Measurements from ENCODE around the gene RPL38.

RPL38 gene

DNA sequence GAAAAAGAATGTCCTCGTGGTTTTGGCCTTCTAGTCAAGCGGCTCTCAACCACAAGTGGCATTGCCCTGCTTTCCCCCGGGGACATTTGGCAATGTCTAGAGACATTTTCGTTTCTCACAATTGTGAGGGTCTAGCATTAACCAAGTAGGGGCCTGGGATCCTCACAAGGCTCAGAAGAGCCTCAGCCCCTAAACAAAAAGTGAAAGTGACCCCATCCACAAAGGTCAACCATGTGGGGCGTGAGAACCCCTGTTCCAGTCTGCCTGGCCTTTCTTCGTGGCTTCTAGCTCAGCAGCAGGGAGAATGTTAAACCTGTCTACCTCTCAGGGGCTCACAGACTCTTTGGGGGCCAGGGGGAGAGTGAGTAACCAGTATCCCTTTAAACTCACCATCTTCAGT, 4.8 kb upstream of the RPL38 start:
- H3K9ac ChIP-seq (ENCODE audit: low read length), result no peak overlapping the region
- no peaks in the 10 kb centered on the region; the same call in 1 of the 2 replicates for H3K36me3 ChIP-seq (ENCODE audit: control insufficient read depth, insufficient read depth, low read length)
- no peak overlapping the region for H3K4me3 ChIP-seq (ENCODE audit: low read depth, low read length)
- H3K4me1 ChIP-seq (ENCODE audit: control insufficient read depth, insufficient read depth, low read length), result peaks cover 11% of the 10 kb centered on the region
- no peak overlapping the region for H3K27ac ChIP-seq (ENCODE audit: low read depth, low read length)
- peaks cover 38% of the 10 kb centered on the region for H3K27me3 ChIP-seq (ENCODE audit: control insufficient read depth, insufficient read depth, low read length)
- no peaks in the 10 kb centered on the region for H3K9me3 ChIP-seq (ENCODE audit: control insufficient read depth, insufficient read depth, low read depth, low read length)

DNA sequence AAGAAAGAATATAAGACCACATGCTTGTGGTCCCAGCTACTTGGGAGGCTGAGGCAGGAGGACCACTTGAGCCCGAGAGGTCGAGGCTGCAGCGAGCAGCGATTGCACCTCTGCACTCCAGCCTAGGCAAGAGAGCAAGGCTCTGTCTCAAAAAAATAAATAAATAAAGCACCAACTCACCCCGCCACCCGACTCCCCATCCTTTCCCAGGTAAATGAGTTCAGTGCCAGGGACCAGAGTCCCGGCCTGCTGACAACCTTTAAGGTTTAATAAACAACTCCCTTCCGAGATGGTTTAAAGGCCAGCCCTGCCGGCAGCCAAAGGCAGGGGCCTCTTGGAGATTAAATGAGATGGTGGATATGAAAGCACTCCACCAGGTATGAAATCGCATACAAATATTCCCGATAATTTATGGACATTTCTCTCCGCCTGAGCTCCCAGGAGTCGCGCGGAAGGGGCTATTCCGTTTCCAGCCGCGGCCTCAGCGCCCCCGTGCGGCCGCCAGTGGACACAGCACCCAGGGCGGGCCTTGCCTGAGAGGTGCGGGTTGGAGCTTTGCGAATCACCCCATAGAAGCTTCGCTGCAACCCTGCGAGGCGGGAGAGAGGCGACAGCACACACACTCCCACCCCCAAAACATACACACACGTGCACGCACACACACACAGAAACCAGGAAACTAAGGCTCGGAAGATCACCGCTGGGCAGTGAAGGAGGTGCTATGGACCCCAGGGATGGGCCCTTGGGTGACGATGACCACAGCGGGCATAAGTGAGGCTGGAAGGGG, 4.0 kb upstream of the RPL38 start:
- Histone ChIP-seq H3K27ac (ENCODE audit: low read depth, low read length) (no peak overlapping the region), H3K36me3 (ENCODE audit: control insufficient read depth, insufficient read depth, low read length) (peaks cover 8% of the 10 kb centered on the region), H3K9me3 (ENCODE audit: control insufficient read depth, insufficient read depth, low read depth, low read length) (no peaks in the 10 kb centered on the region), H3K4me3 (ENCODE audit: low read depth, low read length) (peak overlapping the region; percentile 38; the same call in 1 of the 2 replicates), H3K9ac (ENCODE audit: low read length) (no peak overlapping the region), H3K27me3 (ENCODE audit: control insufficient read depth, insufficient read depth, low read length) (peaks cover 35% of the 10 kb centered on the region), H3K4me1 (ENCODE audit: control insufficient read depth, insufficient read depth, low read length) (peaks cover 11% of the 10 kb centered on the region)

DNA sequence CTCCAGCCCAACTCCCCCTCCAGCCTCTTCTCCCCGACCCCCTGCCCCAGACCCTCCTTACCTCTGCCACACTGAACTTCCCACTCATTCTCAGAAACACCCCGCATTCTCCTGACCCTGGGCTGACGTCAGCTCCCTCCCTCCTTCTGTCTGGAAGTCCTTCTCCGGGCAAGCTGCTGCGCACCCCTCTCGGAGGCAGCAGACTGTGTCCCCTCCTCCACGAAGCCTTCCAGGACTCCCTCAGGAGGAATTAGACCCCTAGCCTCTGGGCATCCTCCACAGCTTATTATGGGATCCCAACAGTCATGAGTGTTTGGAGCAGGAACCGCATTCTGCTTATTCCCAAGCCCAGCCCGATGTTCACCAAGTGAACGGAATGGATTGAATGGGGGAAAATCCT, 3.4 kb upstream of the RPL38 start:
- H3K4me3 ChIP-seq (ENCODE audit: low read depth, low read length), result no peak overlapping the region
- H3K27me3 ChIP-seq (ENCODE audit: control insufficient read depth, insufficient read depth, low read length), result peaks cover 32% of the 10 kb centered on the region
- H3K27ac ChIP-seq (ENCODE audit: low read depth, low read length), result no peak overlapping the region
- no peaks in the 10 kb centered on the region for H3K9me3 ChIP-seq (ENCODE audit: control insufficient read depth, insufficient read depth, low read depth, low read length)
- H3K36me3 ChIP-seq (ENCODE audit: control insufficient read depth, insufficient read depth, low read length), result peaks cover 14% of the 10 kb centered on the region
- peaks cover 17% of the 10 kb centered on the region for H3K4me1 ChIP-seq (ENCODE audit: control insufficient read depth, insufficient read depth, low read length)
- no peak overlapping the region for H3K9ac ChIP-seq (ENCODE audit: low read length)

DNA sequence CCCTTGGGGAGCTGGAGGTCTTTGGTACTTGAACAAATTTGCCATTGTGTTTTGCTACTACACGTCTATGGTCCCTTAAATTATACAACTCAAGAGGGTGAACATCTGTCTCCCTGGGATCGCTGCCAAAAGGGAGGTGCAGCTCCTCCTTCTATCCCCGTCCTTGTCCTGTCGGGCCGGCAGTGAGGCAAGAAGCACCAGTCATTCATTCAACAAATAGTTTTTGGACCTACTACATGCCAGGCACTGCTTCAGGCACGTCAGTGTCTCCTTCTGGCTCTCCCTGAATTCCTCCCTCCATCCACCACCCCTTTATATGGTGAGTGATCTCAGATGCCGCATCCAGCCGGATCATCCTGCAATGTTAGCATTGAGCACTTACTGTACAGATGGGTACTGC, 2.2 kb upstream of the RPL38 start:
- no peak overlapping the region for H3K4me3 ChIP-seq (ENCODE audit: low read depth, low read length)
- no peak overlapping the region for H3K9ac ChIP-seq (ENCODE audit: low read length)
- peaks cover 22% of the 10 kb centered on the region for H3K4me1 ChIP-seq (ENCODE audit: control insufficient read depth, insufficient read depth, low read length)
- no peaks in the 10 kb centered on the region for H3K9me3 ChIP-seq (ENCODE audit: control insufficient read depth, insufficient read depth, low read depth, low read length)
- H3K36me3 ChIP-seq (ENCODE audit: control insufficient read depth, insufficient read depth, low read length), result peaks cover 25% of the 10 kb centered on the region
- no peak overlapping the region for H3K27ac ChIP-seq (ENCODE audit: low read depth, low read length)
- H3K27me3 ChIP-seq (ENCODE audit: control insufficient read depth, insufficient read depth, low read length), result peaks cover 25% of the 10 kb centered on the region

DNA sequence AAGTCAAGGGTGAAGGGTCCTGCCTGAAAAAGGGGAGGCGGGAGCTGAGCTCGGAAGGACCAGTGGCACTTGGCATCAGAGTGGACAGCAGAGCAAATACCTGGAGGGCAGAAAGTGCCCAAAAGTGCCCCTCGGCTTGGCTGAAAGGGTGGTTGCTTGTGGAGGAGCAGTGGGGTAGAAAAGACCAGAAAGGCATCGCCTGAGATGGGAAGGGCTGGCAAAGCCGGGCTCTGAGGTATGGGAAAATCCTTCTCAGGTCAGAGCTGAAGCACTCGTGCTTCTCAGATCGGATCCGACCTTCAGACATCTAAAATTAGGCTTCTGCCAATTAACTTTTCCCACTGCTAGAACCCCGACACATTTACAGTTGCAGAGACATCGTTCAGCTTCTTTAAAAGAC, 1.5 kb upstream of the RPL38 start:
- Histone ChIP-seq H3K27me3 (ENCODE audit: control insufficient read depth, insufficient read depth, low read length) (peaks cover 25% of the 10 kb centered on the region), H3K4me3 (ENCODE audit: low read depth, low read length) (no peak overlapping the region), H3K36me3 (ENCODE audit: control insufficient read depth, insufficient read depth, low read length) (peaks cover 30% of the 10 kb centered on the region), H3K27ac (ENCODE audit: low read depth, low read length) (no peak overlapping the region), H3K9ac (ENCODE audit: low read length) (no peak overlapping the region), H3K9me3 (ENCODE audit: control insufficient read depth, insufficient read depth, low read depth, low read length) (no peaks in the 10 kb centered on the region), H3K4me1 (ENCODE audit: control insufficient read depth, insufficient read depth, low read length) (peaks cover 19% of the 10 kb centered on the region)

DNA sequence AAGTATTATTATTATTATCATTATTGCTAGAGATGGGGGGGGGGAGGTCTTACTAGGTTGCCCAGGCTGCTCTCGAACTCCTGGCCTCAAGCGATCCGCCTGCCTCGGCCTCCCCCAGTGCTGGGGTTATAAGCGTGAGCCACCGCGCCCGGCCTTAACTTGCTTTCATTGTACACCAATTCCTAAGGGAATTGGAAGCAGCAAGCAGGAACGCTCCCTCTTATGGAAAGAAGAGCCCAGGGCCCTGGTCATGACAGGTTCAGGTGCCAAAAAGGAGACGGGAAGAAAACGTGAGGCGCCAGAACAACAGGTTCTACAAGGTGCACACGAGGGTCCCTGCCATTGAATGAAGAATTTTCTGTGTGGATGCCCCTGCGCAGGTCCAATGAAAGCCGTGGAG, 540 bp upstream of the RPL38 start:
- peaks cover 39% of the 10 kb centered on the region for H3K36me3 ChIP-seq (ENCODE audit: control insufficient read depth, insufficient read depth, low read length)
- no peak overlapping the region for H3K27ac ChIP-seq (ENCODE audit: low read depth, low read length)
- no peak overlapping the region for H3K9ac ChIP-seq (ENCODE audit: low read length)
- H3K9me3 ChIP-seq (ENCODE audit: control insufficient read depth, insufficient read depth, low read depth, low read length), result no peaks in the 10 kb centered on the region
- H3K4me1 ChIP-seq (ENCODE audit: control insufficient read depth, insufficient read depth, low read length), result peaks cover 19% of the 10 kb centered on the region
- H3K4me3 ChIP-seq (ENCODE audit: low read depth, low read length), result peak overlapping the region; percentile 40
- H3K27me3 ChIP-seq (ENCODE audit: control insufficient read depth, insufficient read depth, low read length), result peaks cover 25% of the 10 kb centered on the region

DNA sequence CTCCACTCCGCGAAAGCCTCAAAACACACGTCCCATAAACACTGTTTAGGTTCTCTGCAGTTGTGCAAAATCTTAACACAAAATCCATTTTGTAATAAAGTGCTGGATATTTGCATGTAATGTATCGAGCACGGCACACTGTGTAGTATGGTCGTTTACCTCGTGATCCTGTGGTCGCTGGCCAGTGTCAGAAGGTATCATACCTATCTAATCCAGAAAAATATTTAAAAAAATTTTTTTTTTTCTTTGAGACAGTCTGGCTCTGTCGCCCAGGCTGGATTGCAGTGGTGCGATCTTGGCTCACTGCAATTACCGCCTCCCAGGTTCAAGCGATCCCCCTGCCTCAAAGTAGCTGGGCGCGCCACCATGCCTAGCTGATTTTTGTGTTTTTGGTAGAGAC, 996 bp downstream of the RPL38 start:
- Histone ChIP-seq H3K27ac (ENCODE audit: low read depth, low read length) (peak overlapping the region; percentile 94), H3K27me3 (ENCODE audit: control insufficient read depth, insufficient read depth, low read length) (peaks cover 22% of the 10 kb centered on the region), H3K4me1 (ENCODE audit: control insufficient read depth, insufficient read depth, low read length) (peaks cover 22% of the 10 kb centered on the region), H3K4me3 (ENCODE audit: low read depth, low read length) (peak overlapping the region; percentile 82), H3K9ac (ENCODE audit: low read length) (peak overlapping the region; percentile 99), H3K9me3 (ENCODE audit: control insufficient read depth, insufficient read depth, low read depth, low read length) (no peaks in the 10 kb centered on the region), H3K36me3 (ENCODE audit: control insufficient read depth, insufficient read depth, low read length) (peaks cover 54% of the 10 kb centered on the region)

DNA sequence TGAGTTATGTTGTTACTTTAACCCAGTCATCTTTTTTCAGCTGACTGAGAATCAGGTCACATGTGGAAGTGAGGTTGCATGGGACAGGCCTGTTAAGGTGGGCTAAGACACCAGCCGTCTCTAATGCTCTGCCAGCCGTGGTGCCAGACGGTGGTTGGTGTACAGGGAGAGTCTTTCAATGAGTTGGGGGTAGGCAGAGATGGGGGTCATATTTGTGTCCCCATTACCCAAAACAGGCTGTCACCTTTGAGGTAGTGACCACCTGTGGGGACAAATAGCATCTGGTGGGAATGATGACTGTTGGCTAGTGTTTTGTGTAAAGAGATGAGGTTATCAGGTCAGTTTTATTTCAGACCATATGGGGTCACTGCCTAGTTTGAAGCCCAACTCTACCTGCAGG, 1.8 kb downstream of the RPL38 start:
- Histone ChIP-seq H3K9ac (ENCODE audit: low read length) (peak overlapping the region; percentile 99), H3K27me3 (ENCODE audit: control insufficient read depth, insufficient read depth, low read length) (peaks cover 16% of the 10 kb centered on the region), H3K4me1 (ENCODE audit: control insufficient read depth, insufficient read depth, low read length) (peaks cover 23% of the 10 kb centered on the region), H3K27ac (ENCODE audit: low read depth, low read length) (peak overlapping the region; percentile 94; the same call in 1 of the 2 replicates), H3K36me3 (ENCODE audit: control insufficient read depth, insufficient read depth, low read length) (peaks cover 62% of the 10 kb centered on the region), H3K4me3 (ENCODE audit: low read depth, low read length) (peak overlapping the region; percentile 82), H3K9me3 (ENCODE audit: control insufficient read depth, insufficient read depth, low read depth, low read length) (no peaks in the 10 kb centered on the region)

DNA sequence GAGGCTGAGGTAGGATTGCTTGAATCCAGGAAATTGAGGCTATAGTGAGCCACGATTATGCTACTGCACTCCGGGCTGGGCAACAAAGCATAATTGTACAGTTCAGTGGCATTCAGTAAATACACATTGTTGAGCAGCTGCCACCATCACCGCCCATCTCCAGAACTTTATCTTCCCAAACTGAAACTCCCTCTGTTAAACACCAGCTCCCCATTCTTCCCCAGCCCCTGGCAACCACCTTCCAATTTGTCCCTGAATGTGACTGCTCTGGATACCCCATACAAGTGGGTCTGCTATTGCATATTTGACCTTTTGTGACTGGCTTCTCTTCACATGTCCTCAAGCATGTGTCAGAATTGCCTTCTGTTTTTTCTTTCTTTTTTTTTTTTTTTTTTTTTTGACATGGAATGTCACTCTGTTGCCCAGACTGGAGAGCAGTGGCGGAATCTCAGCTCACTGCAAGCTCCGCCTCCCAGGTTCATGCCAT, 2.9 kb downstream of the RPL38 start:
- Histone ChIP-seq H3K27me3 (ENCODE audit: control insufficient read depth, insufficient read depth, low read length) (peaks cover 5% of the 10 kb centered on the region; the same call in 1 of the 2 replicates), H3K36me3 (ENCODE audit: control insufficient read depth, insufficient read depth, low read length) (peaks cover 63% of the 10 kb centered on the region), H3K4me1 (ENCODE audit: control insufficient read depth, insufficient read depth, low read length) (peaks cover 34% of the 10 kb centered on the region), H3K4me3 (ENCODE audit: low read depth, low read length) (0 out of 2 replicates have a peak overlapping the region, but pooled peaks have one; percentile 9), H3K27ac (ENCODE audit: low read depth, low read length) (no peak overlapping the region), H3K9me3 (ENCODE audit: control insufficient read depth, insufficient read depth, low read depth, low read length) (no peaks in the 10 kb centered on the region), H3K9ac (ENCODE audit: low read length) (no peak overlapping the region)

DNA sequence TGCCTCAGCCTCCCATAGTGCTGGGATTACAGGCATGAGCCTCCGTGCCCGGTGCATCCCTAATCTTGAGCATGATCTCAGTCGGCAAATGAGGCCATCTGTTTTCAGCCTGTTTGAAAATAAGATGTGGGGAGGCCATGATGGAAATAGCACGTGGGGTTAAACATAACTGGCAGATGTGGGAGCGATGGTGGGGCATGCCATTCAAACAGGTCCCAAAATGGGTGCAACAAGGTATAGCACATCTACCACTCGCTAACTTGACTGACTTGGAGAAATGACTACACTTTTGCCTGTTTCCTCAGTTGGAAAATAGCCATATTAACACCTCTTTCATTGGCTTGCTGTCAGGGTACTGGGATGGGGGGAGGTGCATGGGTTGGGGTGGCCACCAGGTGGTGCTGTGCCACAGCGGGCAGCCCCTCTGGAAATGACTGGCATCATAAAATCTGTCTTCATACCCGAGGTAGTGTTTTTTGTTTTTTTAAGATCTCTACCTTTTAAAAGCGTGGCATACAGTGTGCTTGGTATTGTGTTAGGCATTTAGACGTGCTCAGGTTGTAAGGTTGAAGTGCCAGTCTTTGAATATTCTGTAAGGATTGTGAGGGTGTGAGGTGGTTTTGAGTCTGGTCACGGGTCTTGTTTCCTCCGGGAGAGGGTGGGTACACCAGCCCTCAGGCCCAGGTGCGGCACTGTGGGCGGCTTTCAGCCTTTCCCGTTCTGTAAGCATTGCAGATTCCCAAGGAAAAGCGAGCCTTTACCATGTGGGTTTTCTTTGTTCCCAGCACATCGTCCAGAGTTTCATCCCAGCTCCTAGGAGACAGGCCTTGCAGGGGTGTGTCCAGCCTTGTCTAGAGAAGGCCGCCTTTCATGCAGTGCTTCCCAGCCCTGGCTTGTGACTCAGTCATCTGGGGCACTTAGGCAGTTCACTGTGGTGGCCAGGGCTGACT, 7.0 kb downstream of the RPL38 start:
- Histone ChIP-seq H3K27ac (ENCODE audit: low read depth, low read length) (no peak overlapping the region; the same call in 1 of the 2 replicates), H3K36me3 (ENCODE audit: control insufficient read depth, insufficient read depth, low read length) (peaks cover 46% of the 10 kb centered on the region), H3K4me3 (ENCODE audit: low read depth, low read length) (0 out of 2 replicates have a peak overlapping the region, but pooled peaks have one; percentile 66), H3K27me3 (ENCODE audit: control insufficient read depth, insufficient read depth, low read length) (peaks cover 35% of the 10 kb centered on the region), H3K4me1 (ENCODE audit: control insufficient read depth, insufficient read depth, low read length) (peaks cover 35% of the 10 kb centered on the region), H3K9ac (ENCODE audit: low read length) (peak overlapping the region; percentile 44), H3K9me3 (ENCODE audit: control insufficient read depth, insufficient read depth, low read depth, low read length) (no peaks in the 10 kb centered on the region)

Data from HUES6 (cell line).